HG02973 (cell line): Measurements from ENCODE around the gene ART1.

Experiments used
- ATAC-seq: cut with Tn5 transposase; IDR thresholded peaks from one replicate; pipeline ENCODE4 v1.9.1; 2021; ENCODE audit warnings: moderate library complexity; ENCODE audit not compliant: unreplicated experiment

The ART1 gene

DNA sequence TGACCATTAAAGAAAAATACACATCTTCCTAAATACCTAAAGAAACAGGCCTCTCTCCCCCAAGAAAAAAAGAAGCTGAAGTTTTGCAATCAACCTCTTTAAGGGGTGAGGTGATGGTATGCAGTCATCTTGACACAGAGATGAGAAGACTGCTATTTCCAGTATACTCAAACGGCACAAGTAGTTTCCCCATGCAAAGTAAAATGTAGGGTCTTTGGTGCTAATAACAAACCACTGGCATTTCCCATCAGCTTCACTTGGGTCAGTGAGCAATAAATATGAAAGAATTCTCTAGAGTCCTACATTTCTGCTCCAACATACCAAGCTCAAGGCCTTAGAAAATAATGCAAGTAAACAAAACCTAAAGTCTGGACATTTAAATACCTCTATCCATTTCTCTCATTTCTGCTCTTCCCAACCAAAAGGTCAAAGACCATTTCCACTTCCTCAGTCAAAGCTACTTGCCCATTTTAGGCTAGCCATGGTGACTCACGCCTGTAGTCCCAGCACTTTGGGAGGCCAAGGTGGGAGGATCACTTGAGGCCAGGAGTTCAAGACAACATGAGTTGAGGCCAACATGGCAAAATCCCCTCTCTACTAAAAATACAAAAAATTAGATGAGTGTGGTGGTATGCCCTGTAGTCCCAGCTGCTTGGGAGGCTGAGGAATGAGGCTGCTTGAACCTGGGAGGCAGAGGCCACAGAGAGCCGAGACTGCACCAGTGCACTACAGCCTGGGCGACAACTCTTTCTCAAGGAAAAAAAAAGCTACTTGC, 65.7 kb downstream of the ART1 start:
- no peak for ATAC-seq

DNA sequence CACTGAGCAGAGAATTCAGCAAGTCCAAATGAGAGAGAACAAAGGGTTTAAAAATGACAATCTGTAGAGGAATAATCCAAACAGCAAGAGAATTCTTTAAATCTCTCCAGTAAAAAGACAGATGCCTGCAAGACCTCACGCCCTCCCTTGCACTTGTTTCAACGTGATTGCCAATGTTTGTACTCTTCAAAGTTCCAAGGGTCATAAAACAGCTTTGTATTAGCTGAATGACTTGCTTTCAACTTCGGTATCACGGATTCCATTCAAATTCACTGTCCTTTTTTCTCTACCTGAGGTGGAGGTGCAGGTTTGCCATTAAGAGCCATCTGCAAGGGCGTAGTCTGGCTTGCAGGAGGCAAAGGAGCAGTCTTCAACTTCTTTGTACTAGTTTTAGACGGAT, 67.3 kb downstream of the ART1 start:
- no peak for ATAC-seq
